HG03175 (cell line): ENCODE measurements around the gene JAK3.

Experiments used
- ATAC-seq: cut with Tn5 transposase; IDR thresholded peaks from one replicate; pipeline ENCODE4 v1.9.1; 2021; ENCODE audit warnings: mild to moderate bottlenecking, moderate library complexity; ENCODE audit not compliant: unreplicated experiment

JAK3 gene

GRCh38 chr19:17841810-17842662, 5.7 kb downstream of the JAK3 start:
- no peak for ATAC-seq

GRCh38 chr19:17841371-17841809, 6.4 kb downstream of the JAK3 start:
- no peak for ATAC-seq

- ATAC-seq, result no peak
Measured at GRCh38 chr19:17840019-17840418, 7.8 kb downstream of the JAK3 start.

- no peak for ATAC-seq
Measured at GRCh38 chr19:17837972-17838371, 9.8 kb downstream of the JAK3 start.

GRCh38 chr19:17836530-17836929, 11.3 kb downstream of the JAK3 start:
- no peak for ATAC-seq

- no peak for ATAC-seq
Measured at GRCh38 chr19:17835182-17836006, 12.4 kb downstream of the JAK3 start.

- no peak for ATAC-seq
Measured at GRCh38 chr19:17834350-17835181, 13.2 kb downstream of the JAK3 start.

- ATAC-seq, result no peak
Measured at GRCh38 chr19:17832443-17833208, 15.2 kb downstream of the JAK3 start.

GRCh38 chr19:17831419-17831888, 16.3 kb downstream of the JAK3 start:
- ATAC-seq, result no peak

GRCh38 chr19:17830567-17831418, 17.0 kb downstream of the JAK3 start:
- ATAC-seq, result no peak

- ATAC-seq, result no peak
Measured at GRCh38 chr19:17829855-17830566, 17.8 kb downstream of the JAK3 start.

- ATAC-seq, result no peak
Measured at GRCh38 chr19:17826508-17827056, 21.2 kb downstream of the JAK3 start.

- no peak for ATAC-seq
Measured at GRCh38 chr19:17824339-17824738, 23.4 kb downstream of the JAK3 start.

- ATAC-seq, result no peak
Measured at GRCh38 chr19:17821190-17821589, 26.6 kb downstream of the JAK3 start, which contains the start of gene INSL3. Gene INSL3, minus strand, starts transcription at chr19:17821519. Its CDS starts 13 bp downstream, at chr19:17821506.

- ATAC-seq, result no peak
Measured at GRCh38 chr19:17817668-17818363, 30.0 kb downstream of the JAK3 start.

GRCh38 chr19:17812099-17812498, 35.7 kb downstream of the JAK3 start:
- ATAC-seq, result no peak

- ATAC-seq, result no peak
Measured at GRCh38 chr19:17811681-17812080, 36.1 kb downstream of the JAK3 start.

- no peak for ATAC-seq
Measured at GRCh38 chr19:17811103-17811502, 36.7 kb downstream of the JAK3 start.
